ENCODE data around the gene GDF11. TPM values are rescaled to one million over a fixed set of nuclear protein-coding genes. Genes with fewer than 3 reads are reported as not detected.

The GDF11 gene
- polyA plus RNA-seq, 1 experiment, result 4.2 TPM

- CTCF ChIA-PET, result interaction anchor here (1.1 to 1.5 kb wide), 2 partner anchors 10 to 19 kb away, joined by 4 to 5 read pairs; partner anchors contain the start of gene CD63
These were observed 23.6 kb upstream of the GDF11 start for GRCh38 chr12:55719371-55719770.

GRCh38 chr12:55720071-55720564 lies 22.8 kb upstream of the GDF11 start, which contains the start of gene RDH5:
Gene RDH5 (plus strand): TSS chr12:55720393. CDS start chr12:55721185, 792 bp downstream.
- 0 out of 2 replicates have a peak within 1 kb of the TSS, but pooled peaks have one; percentile 12 for H3K4me3 ChIP-seq (ENCODE audit: low read depth, low read length)
- POLR2A ChIA-PET, result interaction anchor here (0.6 to 3.2 kb wide), 2 partner anchors 10 to 121 kb away, joined by 3 to 17 read pairs; no protein-coding TSS in a partner anchor
- H3K9me3 ChIP-seq (ENCODE audit: control insufficient read depth, insufficient read depth, low read length), result no peaks in the 10 kb centered on the region; the same call in 1 of the 2 replicates
- H3K27me3 ChIP-seq (ENCODE audit: control insufficient read depth, insufficient read depth, low read length), result no peaks in the 10 kb centered on the region
- CTCF ChIA-PET, result interaction anchor here (0.8 to 1.5 kb wide), 5 partner anchors 9 to 100 kb away, joined by 3 to 7 read pairs (median 4); partner anchors contain the start of gene CD63
- peak within 1 kb of the TSS; percentile 79 for H3K27ac ChIP-seq (ENCODE audit: low read depth, low read length)
- DNase-seq (ENCODE audit: low read depth, low spot score), result no peak
- TF ChIP-seq, protein P1, sequence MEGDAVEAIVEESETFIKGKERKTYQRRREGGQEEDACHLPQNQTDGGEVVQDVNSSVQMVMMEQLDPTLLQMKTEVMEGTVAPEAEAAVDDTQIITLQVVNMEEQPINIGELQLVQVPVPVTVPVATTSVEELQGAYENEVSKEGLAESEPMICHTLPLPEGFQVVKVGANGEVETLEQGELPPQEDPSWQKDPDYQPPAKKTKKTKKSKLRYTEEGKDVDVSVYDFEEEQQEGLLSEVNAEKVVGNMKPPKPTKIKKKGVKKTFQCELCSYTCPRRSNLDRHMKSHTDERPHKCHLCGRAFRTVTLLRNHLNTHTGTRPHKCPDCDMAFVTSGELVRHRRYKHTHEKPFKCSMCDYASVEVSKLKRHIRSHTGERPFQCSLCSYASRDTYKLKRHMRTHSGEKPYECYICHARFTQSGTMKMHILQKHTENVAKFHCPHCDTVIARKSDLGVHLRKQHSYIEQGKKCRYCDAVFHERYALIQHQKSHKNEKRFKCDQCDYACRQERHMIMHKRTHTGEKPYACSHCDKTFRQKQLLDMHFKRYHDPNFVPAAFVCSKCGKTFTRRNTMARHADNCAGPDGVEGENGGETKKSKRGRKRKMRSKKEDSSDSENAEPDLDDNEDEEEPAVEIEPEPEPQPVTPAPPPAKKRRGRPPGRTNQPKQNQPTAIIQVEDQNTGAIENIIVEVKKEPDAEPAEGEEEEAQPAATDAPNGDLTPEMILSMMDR (IDR thresholded peaks at IDR 0.05; ENCODE audit: low read depth, low read length), result no peak

More at GRCh38 chr12:55719371-55719770, 23.6 kb upstream of the GDF11 start:
- no peak for DNase-seq (ENCODE audit: low read depth, low spot score)
- H3K4me3 ChIP-seq (ENCODE audit: low read depth, low read length), result no peak overlapping the region
- POLR2A ChIA-PET, result interaction anchor here (0.6 to 3.2 kb wide), 2 partner anchors 10 to 122 kb away, joined by 3 to 17 read pairs; no protein-coding TSS in a partner anchor
- TF ChIP-seq, protein P1 (IDR thresholded peaks at IDR 0.05; ENCODE audit: low read depth, low read length), result no peak
- H3K9me3 ChIP-seq (ENCODE audit: control insufficient read depth, insufficient read depth, low read length), result no peaks in the 10 kb centered on the region; the same call in 1 of the 2 replicates
- H3K27me3 ChIP-seq (ENCODE audit: control insufficient read depth, insufficient read depth, low read length), result no peaks in the 10 kb centered on the region
- H3K27ac ChIP-seq (ENCODE audit: low read depth, low read length), result peak overlapping the region; percentile 79

GRCh38 chr12:55720894-55721444 lies 22.0 kb upstream of the GDF11 start:
- Histone ChIP-seq H3K27me3 (ENCODE audit: control insufficient read depth, insufficient read depth, low read length) (no peaks in the 10 kb centered on the region), H3K9me3 (ENCODE audit: control insufficient read depth, insufficient read depth, low read length) (no peaks in the 10 kb centered on the region; the same call in 1 of the 2 replicates), H3K27ac (ENCODE audit: low read depth, low read length) (peak overlapping the region; percentile 73), H3K4me3 (ENCODE audit: low read depth, low read length) (0 out of 2 replicates have a peak overlapping the region, but pooled peaks have one; percentile 7)
- peak; percentile 70 for DNase-seq (ENCODE audit: low read depth, low spot score)
- TF ChIP-seq, protein P1 (IDR thresholded peaks at IDR 0.05; ENCODE audit: low read depth, low read length), result peak; percentile 40; the same call in 1 of the 2 replicates
- ChIA-PET CTCF (interaction anchor here (0.6 to 1.5 kb wide), 6 partner anchors 9 to 101 kb away, joined by 3 to 7 read pairs (median 4); partner anchors contain the start of gene CD63), POLR2A (interaction anchor here (0.5 to 3.2 kb wide), 2 partner anchors 9 to 348 kb away, joined by 7 to 17 read pairs; no protein-coding TSS in a partner anchor)

DNA sequence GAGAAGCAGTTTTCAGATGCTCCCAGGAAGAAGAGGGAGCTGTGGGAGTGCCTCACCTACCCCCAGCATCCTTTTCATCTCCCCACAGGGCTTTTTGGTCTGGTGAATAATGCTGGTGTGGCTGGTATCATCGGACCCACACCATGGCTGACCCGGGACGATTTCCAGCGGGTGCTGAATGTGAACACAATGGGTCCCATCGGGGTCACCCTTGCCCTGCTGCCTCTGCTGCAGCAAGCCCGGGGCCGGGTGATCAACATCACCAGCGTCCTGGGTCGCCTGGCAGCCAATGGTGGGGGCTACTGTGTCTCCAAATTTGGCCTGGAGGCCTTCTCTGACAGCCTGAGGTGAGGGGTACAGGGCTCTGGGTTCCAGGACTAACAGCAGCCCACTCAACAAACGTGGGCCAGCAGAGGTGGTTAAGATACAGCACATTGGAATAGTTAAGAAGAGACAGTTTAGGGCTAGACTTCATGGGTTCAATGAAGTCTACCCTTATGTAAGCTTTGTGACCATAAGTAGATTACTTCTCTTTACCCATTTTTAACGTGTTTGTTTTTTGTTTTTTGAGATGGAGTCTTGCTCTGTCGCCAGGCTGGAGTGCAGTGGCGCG lies 21.2 kb upstream of the GDF11 start:
- peak overlapping the region; percentile 73 for H3K27ac ChIP-seq (ENCODE audit: low read depth, low read length)
- ChIA-PET POLR2A (interaction anchor here (3.2 kb wide), 1 partner anchor 8 kb away, joined by 17 read pairs; no protein-coding TSS in a partner anchor), CTCF (interaction anchor here (1.5 kb wide), 1 partner anchor 16 kb away, joined by 7 read pairs; no protein-coding TSS in a partner anchor)
- H3K27me3 ChIP-seq (ENCODE audit: control insufficient read depth, insufficient read depth, low read length), result no peaks in the 10 kb centered on the region
- no peak for DNase-seq (ENCODE audit: low read depth, low spot score)
- H3K9me3 ChIP-seq (ENCODE audit: control insufficient read depth, insufficient read depth, low read length), result no peaks in the 10 kb centered on the region; the same call in 1 of the 2 replicates
- TF ChIP-seq, protein P1 (IDR thresholded peaks at IDR 0.05; ENCODE audit: low read depth, low read length), result no peak
- H3K4me3 ChIP-seq (ENCODE audit: low read depth, low read length), result no peak overlapping the region

All from AG04450 (cell line).